Kidney (tissue), 14 donors: ENCODE measurements around the gene ITSN2. TPM values are rescaled to one million over a fixed set of nuclear protein-coding genes. Genes with fewer than 3 reads are reported as not detected.

Experiments
- DNase-seq, 5 donors: peaks; one replicate each; pipeline ENCODE4 v3.0.0-alpha.2; 2013 to 2020
- FAIRE-seq: peaks from 2 replicates; lab custom pipeline; 2012; peaks lifted over from hg19 to GRCh38; lab: Jason Lieb, UNC
- H3K27ac ChIP-seq, 2 donors: one replicate each; pipeline ENCODE4 v1.7.0; 2013; ENCODE audit warnings: low read depth in 2 of 2, low read length in 2 of 2, inconsistent platforms in 1 of 2
- H3K27me3 ChIP-seq: one replicate; pipeline ENCODE4 v1.7.1; 2013; ENCODE audit warnings: low read length, inconsistent platforms; ENCODE audit not compliant: control insufficient read depth, insufficient read depth
- H3K36me3 ChIP-seq, 3 donors: one replicate each; pipeline versions ENCODE4 v1.7.0 to v1.7.1; 2013; ENCODE audit warnings: low read length in 3 of 3, control low read depth in 1 of 3, inconsistent platforms in 1 of 3; ENCODE audit not compliant: insufficient read depth in 3 of 3, control insufficient read depth in 2 of 3
- H3K4me1 ChIP-seq, 3 donors: one replicate each; pipeline versions ENCODE4 v1.7.0 to v1.7.1; 2013; ENCODE audit warnings: low read length in 3 of 3, inconsistent platforms in 1 of 3, low read depth in 1 of 3; ENCODE audit not compliant: control insufficient read depth in 2 of 3, insufficient read depth in 2 of 3
- H3K4me3 ChIP-seq, 3 donors: one replicate each; pipeline versions ENCODE4 v1.7.0 to v1.8.1; 2013; ENCODE audit warnings: low read length in 3 of 3, control low read depth in 1 of 3, inconsistent platforms in 1 of 3
- H3K9ac ChIP-seq, 3 donors: one replicate each; pipeline versions ENCODE4 v1.7.0 to v1.7.1; 2013; ENCODE audit warnings: low read length in 3 of 3, control low read depth in 1 of 3, inconsistent platforms in 1 of 3
- H3K9me3 ChIP-seq, 3 donors: one replicate each; pipeline versions ENCODE4 v1.7.0 to v1.7.1; 2013; ENCODE audit warnings: low read length in 3 of 3, control low read depth in 1 of 3, inconsistent platforms in 1 of 3; ENCODE audit not compliant: control insufficient read depth in 2 of 3, insufficient read depth in 1 of 3
- intact Hi-C: fragments of 100-400 bp; cut with DNase I; formaldehyde crosslinking; loops from one replicate; pipeline ENCODE4 v1.11.1; 2022
- polyA plus RNA-seq: library from polyadenylated mRNA; stranded (reverse); fragments of 350-450 nt; fragmentation: Illumina TruSeq; extraction: RNeasy Lipid Tissue Mini Kit (QIAGEN cat#74804); gene quantifications from one replicate; pipeline ENCODE4 v1.2.3, GENCODE V29; 2014; ENCODE audit warnings: low read depth, low replicate concordance; ENCODE audit not compliant: insufficient read depth
- total RNA-seq: library from RNA; stranded (reverse); fragmentation: NEBNext Ultra II Directional; extraction: Animal tissue kit (Norgen Biotek cat#: 25700); gene quantifications from one replicate; pipeline ENCODE4 v1.2.1, GENCODE V29; 2021
- TF ChIP-seq, protein P1 (sequence below): IDR thresholded peaks from 3 replicates; pipeline ENCODE4 v1.5.1; 2012; ENCODE audit warnings: mild to moderate bottlenecking, moderate library complexity, borderline replicate concordance; ENCODE audit not compliant: insufficient read depth; ENCODE audit errors: extremely low read depth
- donor health status: control.
- donor health status: control.
- donor health status: control.
- donor health status: control.
- donor health status: control.
- donor health status: DM: yes; HTN: yes; CAD: no.
- donor health status: Normal renal cell carcinoma (clear cell type).

ITSN2 gene
- total and polyA plus RNA-seq, 2 donors from 2014 or later: 20.1 to 72.8 TPM

GRCh38 chr2:24159708-24160107, 200.6 kb downstream of the ITSN2 start:
- no peaks in the 10 kb centered on the region for H3K9me3 ChIP-seq
- no peaks in the 10 kb centered on the region for H3K27me3 ChIP-seq
- H3K9ac ChIP-seq: no peak overlapping the region
- FAIRE-seq: no peak
- no peak overlapping the region for H3K27ac ChIP-seq
- peaks cover 0 to 2% (median 0%) of the 10 kb centered on the region in 3 donors for H3K36me3 ChIP-seq
- intact Hi-C loops: no loop called here
- no peaks in the 10 kb centered on the region for H3K4me1 ChIP-seq
- TF ChIP-seq, protein P1, sequence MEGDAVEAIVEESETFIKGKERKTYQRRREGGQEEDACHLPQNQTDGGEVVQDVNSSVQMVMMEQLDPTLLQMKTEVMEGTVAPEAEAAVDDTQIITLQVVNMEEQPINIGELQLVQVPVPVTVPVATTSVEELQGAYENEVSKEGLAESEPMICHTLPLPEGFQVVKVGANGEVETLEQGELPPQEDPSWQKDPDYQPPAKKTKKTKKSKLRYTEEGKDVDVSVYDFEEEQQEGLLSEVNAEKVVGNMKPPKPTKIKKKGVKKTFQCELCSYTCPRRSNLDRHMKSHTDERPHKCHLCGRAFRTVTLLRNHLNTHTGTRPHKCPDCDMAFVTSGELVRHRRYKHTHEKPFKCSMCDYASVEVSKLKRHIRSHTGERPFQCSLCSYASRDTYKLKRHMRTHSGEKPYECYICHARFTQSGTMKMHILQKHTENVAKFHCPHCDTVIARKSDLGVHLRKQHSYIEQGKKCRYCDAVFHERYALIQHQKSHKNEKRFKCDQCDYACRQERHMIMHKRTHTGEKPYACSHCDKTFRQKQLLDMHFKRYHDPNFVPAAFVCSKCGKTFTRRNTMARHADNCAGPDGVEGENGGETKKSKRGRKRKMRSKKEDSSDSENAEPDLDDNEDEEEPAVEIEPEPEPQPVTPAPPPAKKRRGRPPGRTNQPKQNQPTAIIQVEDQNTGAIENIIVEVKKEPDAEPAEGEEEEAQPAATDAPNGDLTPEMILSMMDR: no peak
- no peak overlapping the region for H3K4me3 ChIP-seq
- DNase-seq: no peak

GRCh38 chr2:24158131-24158530, 202.2 kb downstream of the ITSN2 start:
- Histone ChIP-seq H3K4me1 (no peaks in the 10 kb centered on the region), H3K36me3 (peaks cover 0 to 2% (median 0%) of the 10 kb centered on the region in 3 donors), H3K4me3 (no peak overlapping the region), H3K9me3 (no peaks in the 10 kb centered on the region), H3K27me3 (no peaks in the 10 kb centered on the region), H3K27ac (no peak overlapping the region), H3K9ac (no peak overlapping the region)
- no peak for FAIRE-seq
- no peak for DNase-seq
- TF ChIP-seq, protein P1: no peak
- intact Hi-C loops: no loop called here

DNA sequence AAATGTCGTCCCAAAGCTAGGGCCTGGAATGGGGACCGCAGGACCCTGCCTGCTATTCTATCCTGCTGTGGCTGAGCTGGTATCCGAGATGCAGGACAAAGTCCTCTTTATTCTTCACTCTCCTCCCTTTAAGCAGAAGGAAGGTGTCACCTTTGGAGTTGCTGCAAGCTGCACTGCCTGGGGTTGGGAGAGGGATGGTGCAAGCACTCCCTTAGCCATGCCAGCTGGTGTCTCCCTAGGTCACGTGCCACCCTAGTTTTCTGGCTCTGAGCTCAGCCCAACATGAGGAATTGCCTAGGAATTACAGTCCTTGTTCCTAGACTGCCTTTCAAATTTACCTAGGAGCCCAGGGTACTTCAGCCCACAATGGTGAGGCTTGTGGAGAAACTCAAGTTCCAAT, 206.9 kb downstream of the ITSN2 start:
- Histone ChIP-seq H3K27me3 (no peaks in the 10 kb centered on the region), H3K36me3 (peaks cover 2 to 4% (median 2%) of the 10 kb centered on the region in 3 donors), H3K27ac (no peak overlapping the region), H3K4me1 (no peaks in the 10 kb centered on the region), H3K4me3 (no peak overlapping the region), H3K9ac (no peak overlapping the region), H3K9me3 (no peaks in the 10 kb centered on the region)
- intact Hi-C loops: no loop called here
- FAIRE-seq: no peak
- TF ChIP-seq, protein P1: no peak
- DNase-seq: no peak

Other genes with a start within 250 kb of the ITSN2 start
- gene PFN4, start 237.2 kb downstream of the ITSN2 start, total RNA-seq: 0.79 TPM
- 2.1 TPM for gene PFN4, start 237.2 kb downstream of the ITSN2 start, polyA plus RNA-seq
- gene FAM228B, start 237.1 kb downstream of the ITSN2 start, total RNA-seq: 35.2 TPM
- 23.2 TPM for gene FAM228B, start 237.1 kb downstream of the ITSN2 start, polyA plus RNA-seq
- gene FAM228A, start 185.5 kb downstream of the ITSN2 start, total RNA-seq: 0.76 TPM
- 0.39 TPM for gene FAM228A, start 185.5 kb downstream of the ITSN2 start, polyA plus RNA-seq
- gene NCOA1, start 130.7 kb upstream of the ITSN2 start, total RNA-seq: 41.5 TPM
- gene NCOA1, start 130.7 kb upstream of the ITSN2 start, polyA plus RNA-seq: 11.6 TPM